Stimulated activated naive CD8-positive, alpha-beta T cell treated with anti-CD3 and anti-CD28 coated beads, Interleukin-15, Interleukin-2, amounts not matched to agents 100 U/mL and 50 U/mL, for 24 hours (primary cell): ENCODE measurements around the gene FAM149B1.
A peak's percentile ranks its signal among the peaks of the same experiment; 100 is the strongest.
"Not testable (repeated sequence)": the region's sequence is repeated elsewhere in the genome, so short reads cannot be mapped to it uniquely, and the experiment has no call there.

ENCODE experiments used
- ATAC-seq: fragments of 150-1000 bp; cut with Tn5 transposase; one replicate; pipeline ENCODE4 v1.10.0; 2021
- DNase-seq: peaks from one replicate; pipeline ENCODE4 v3.0.0; 2021

The FAM149B1 gene

GRCh38 chr10:73233883-73234282, 66.0 kb downstream of the FAM149B1 start:
- ATAC-seq (no peak), DNase-seq (no peak)

DNA sequence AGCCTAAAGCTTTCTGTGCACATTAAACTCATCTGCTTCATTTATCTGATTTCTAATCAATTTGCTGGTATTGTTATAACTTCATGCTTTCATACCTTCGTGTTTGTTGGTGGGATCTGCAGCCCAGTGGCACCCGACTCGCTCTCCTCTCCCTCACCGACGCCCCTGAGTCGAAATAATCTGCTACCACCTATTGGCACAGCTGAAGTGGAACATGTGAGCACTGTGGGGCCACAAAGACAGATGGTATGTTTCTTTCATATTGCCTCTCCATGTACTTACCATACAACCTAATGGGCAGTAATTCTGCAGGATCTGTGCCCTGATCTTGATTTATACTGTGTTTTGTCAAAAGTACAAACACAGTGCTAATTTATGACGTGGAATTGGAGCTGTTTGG, 66.8 kb downstream of the FAM149B1 start:
- DNase-seq = no peak
- ATAC-seq = no peak

DNA sequence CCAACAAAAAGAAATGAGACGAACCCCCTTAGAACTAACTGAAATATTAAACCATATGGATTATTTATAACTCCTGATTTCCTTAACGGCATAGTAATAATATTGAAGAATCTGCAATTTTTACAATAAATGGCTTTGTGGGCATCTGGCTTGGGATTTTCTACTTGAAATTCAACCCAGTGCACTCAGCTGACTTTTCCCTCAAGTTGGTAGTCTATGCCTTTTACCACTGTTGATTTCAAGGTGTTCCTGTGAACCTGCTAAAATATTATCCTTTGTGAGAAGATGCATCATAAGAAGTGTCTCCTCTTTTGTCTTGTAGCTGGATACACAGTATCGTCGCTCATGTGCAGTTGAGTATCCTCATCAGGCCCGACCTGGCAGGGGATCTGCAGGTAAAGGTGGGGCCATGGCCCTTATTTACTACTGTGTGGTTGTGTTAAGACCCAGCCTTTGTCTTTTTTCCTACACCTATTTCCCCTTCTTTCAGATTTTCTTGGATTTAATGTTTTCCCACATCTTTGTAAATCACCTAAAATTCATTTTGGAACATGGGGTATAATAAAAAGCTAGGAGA, 71.2 kb downstream of the FAM149B1 start:
- DNase-seq = no peak
- ATAC-seq = no peak

DNA sequence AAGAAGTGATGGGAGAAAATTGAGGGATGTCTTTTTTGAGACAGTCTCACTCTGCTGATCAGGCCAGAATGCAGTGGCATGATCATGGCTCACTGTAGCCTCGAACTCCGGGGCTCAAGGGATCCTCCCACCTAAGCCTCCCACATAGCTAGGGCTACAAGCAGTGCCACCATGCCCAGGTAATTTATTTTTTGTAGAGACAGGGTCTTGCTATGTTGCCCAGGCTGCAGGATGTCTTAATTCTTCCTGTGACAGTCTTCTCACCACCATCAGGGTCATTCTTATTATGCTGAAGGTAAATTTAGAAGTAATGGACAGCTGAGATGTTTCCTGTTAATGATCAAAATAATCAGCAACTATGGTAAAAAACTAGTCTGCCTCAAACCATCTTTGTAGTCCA, 72.0 kb downstream of the FAM149B1 start:
- ATAC-seq (no peak), DNase-seq (no peak)

GRCh38 chr10:73244866-73245477, 77.1 kb downstream of the FAM149B1 start:
- ATAC-seq (no peak), DNase-seq (no peak)

DNA sequence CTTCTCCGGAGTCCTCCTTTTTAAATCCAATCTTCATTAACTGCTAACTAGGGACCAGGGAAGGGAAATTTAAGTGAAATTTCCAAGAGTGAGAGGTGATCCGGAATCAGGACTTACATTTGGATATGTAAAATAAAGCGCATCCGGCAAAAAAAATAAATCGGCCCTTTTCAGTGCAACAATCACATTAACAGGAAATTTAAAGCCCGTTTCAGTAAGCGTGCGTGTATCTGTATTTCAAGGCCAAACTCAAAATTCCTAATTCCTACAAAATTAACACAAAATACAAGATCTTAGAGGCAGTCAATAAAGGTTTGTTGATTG, 78.4 kb downstream of the FAM149B1 start:
- ATAC-seq (no peak), DNase-seq (no peak)

- peak; percentile 98 for DNase-seq
- peak; percentile 92 for ATAC-seq
Measured at GRCh38 chr10:73246646-73247508, 79.0 kb downstream of the FAM149B1 start, which contains the start of gene DNAJC9. Gene DNAJC9, minus strand, starts transcription at chr10:73247255. Its CDS starts 66 bp downstream, at chr10:73247189.

- ATAC-seq (no peak), DNase-seq (no peak)
Measured at GRCh38 chr10:73247509-73248258, 79.8 kb downstream of the FAM149B1 start.

GRCh38 chr10:73248259-73248724, 80.4 kb downstream of the FAM149B1 start:
- no peak for ATAC-seq
- no peak for DNase-seq

GRCh38 chr10:73251683-73252444, 83.9 kb downstream of the FAM149B1 start:
- DNase-seq (peak; percentile 20), ATAC-seq (peak; percentile 64)

DNA sequence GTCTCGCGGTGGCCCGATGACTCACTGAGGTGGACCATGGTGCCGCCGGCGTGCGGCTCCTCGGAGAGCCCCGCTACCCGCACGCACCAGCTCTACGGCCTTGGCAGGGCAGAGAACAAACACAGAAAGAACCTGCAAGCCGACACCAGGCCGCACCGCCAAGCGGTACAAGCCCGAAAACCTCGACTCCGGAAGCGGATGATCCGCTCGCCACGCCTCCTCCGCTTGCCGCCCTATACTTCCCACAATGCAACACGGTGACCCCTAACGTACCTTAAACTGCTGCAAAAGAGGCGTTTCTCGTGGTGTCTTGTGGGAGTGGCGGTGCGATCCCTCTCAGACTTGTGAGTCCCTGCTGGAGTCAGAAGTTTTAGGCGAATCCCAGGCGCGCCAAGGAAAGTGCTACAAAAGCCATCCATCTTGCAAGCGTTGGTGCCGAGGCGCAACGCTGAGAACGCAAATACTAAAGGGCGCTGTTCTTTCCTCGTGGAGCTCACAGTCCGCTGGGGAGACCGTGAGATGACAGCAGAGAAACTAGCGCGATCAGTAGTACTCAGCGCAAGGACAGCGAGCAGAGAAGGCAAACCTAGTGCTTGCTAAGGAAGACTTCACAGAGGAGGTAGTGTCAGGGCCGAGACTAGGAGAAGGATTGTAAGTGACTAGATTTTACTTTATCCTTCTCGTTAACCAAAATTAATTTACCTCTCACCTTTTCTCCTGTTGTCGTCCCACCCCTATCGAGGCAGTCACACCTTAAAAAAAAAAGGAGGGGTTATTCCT, 84.7 kb downstream of the FAM149B1 start, which contains the start of gene MRPS16:
Gene MRPS16, minus strand, starts transcription at position 200 of the 780 bp plus-strand sequence. Its CDS starts 162 bp downstream, at position 38.
- DNase-seq = peak; percentile 90
- ATAC-seq = peak; percentile 93

- ATAC-seq = no peak
- no peak for DNase-seq
Measured at GRCh38 chr10:73253225-73253555, 85.3 kb downstream of the FAM149B1 start.

DNA sequence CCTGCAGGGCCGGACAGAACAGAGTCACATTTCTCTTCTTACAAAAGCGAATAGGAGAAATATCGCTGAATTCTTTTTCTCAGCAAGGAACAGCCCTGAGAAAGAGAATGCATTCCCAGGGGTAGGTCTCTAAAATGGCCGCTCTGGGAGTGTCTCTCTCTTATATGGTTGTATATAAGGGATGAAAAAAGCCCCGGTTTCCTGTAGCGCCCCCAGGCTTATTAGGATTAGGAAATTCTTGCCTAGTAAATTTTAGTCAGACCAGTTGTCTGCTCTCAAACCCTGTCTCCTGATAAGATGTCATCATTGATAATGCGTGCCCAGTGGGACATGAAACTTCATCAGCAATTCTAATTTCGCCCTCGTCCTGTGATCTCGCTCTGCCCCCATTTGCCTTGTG, 90.7 kb downstream of the FAM149B1 start:
- ATAC-seq, DNase-seq: not testable (repeated sequence)

GRCh38 chr10:73261362-73261995, 93.6 kb downstream of the FAM149B1 start:
- ATAC-seq = no peak

GRCh38 chr10:73262105-73262730, 94.3 kb downstream of the FAM149B1 start:
- DNase-seq (no peak), ATAC-seq (peak; percentile 59)

More at GRCh38 chr10:73261362-73261995, 93.6 kb downstream of the FAM149B1 start:
- no peak for DNase-seq

DNA sequence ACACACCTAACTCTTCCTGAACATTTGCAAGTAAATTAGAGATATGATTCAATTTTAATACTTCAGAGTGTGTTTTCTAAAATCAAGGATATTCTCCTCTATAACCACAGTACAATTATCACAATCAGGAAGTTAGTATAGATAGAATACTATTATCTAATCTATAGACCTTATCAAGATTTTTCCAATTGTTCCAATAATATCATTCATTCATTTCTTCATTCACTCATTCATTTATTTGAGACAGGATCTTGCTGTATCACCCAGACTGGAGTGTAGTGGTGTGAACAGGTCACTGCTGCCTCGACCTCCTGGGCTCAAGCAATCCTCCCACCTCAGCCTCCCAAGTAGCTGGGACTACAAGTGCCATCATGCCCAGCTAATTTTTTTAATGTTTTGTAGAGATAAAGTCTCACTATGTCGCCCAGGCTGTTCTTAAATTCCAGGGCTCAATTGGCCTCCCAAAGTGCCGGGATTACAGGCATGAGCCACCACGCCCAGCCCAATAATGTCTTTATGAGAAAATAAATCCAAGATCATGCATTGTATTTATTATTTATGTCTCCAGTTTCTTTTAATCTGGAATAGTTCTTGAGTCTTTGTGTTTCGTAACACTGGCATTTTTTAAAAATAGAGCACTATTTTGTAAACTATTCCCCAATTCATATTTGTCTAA, 95.1 kb downstream of the FAM149B1 start:
- no peak for ATAC-seq

GRCh38 chr10:73263693-73264347, 95.9 kb downstream of the FAM149B1 start:
- ATAC-seq = no peak
- no peak for DNase-seq

More for the DNA sequence above, 95.1 kb downstream of the FAM149B1 start:
- no peak for DNase-seq

GRCh38 chr10:73264423-73264822, 96.5 kb downstream of the FAM149B1 start:
- DNase-seq = no peak
- ATAC-seq = no peak

- DNase-seq (no peak), ATAC-seq (no peak)
Measured at GRCh38 chr10:73281097-73281496, 113.2 kb downstream of the FAM149B1 start.
